HL-60 (cell line): Measurements from ENCODE around the gene ZNF25.

Experiments used
- DNase-seq, 2 experiments: peaks; one replicate each; pipeline ENCODE4 v3.0.0-alpha.2; 2010 to 2020; ENCODE audit warnings: low read depth in 1 of 2, low spot score in 1 of 2
- H3K27ac ChIP-seq: fragments of 250-450 bp; sonication (Bioruptor Pico); replicated peaks from 2 replicates; pipeline ENCODE4 v1.5.1; 2020; ENCODE audit warnings: mild to moderate bottlenecking, moderate library complexity
- H3K27me3 ChIP-seq: fragments of 250-450 bp; sonication (Bioruptor Pico); 2 replicates; pipeline ENCODE4 v1.5.1; 2021; ENCODE audit warnings: mild to moderate bottlenecking, moderate library complexity; ENCODE audit not compliant: insufficient read depth, poor library complexity, severe bottlenecking
- H3K4me3 ChIP-seq: replicated peaks from 2 replicates; pipeline ENCODE4 v1.5.1; 2011; ENCODE audit warnings: mild to moderate bottlenecking, control low read depth, low read length; ENCODE audit not compliant: insufficient read depth
- GABPA ChIP-seq: IDR thresholded peaks from 2 replicates; pipeline ENCODE4 v1.6.1; 2012; ENCODE audit warnings: low read depth
- POLR2AphosphoS5 ChIP-seq: IDR thresholded peaks from 2 replicates; pipeline ENCODE4 v1.6.1; 2012; ENCODE audit warnings: low read depth
- SPI1 ChIP-seq: IDR thresholded peaks from 2 replicates; pipeline ENCODE4 v1.6.1; 2012; ENCODE audit warnings: low read depth, mild to moderate bottlenecking, borderline replicate concordance
- TF ChIP-seq, protein P1 (sequence below): IDR thresholded peaks from one replicate; pipeline ENCODE4 v1.5.1; 2011; ENCODE audit warnings: low read length, control low read depth, inconsistent platforms; ENCODE audit not compliant: insufficient read depth
- TF ChIP-seq, protein P2 (sequence below): IDR thresholded peaks from 2 replicates; pipeline ENCODE4 v1.6.1; 2012; ENCODE audit warnings: low read depth; ENCODE audit not compliant: insufficient replicate concordance

ZNF25 gene

DNA sequence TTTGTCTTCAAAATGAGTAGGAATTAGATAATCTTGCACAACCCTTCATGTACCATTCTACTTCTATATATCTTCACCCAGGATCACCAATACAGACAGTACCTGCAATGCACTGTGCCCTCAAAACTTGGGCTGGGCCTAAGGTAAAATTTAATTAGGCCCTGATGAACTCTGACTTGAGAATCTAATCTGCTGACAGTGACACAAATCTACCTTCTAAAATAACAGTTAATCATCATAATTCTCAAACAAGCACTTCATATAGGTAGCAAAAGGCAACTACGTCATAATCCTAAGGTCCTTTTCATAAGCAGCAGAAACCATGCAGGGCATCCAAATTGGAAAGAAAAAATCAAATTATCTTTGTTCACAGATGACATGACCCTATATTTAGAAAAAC is 4.1 kb downstream of the ZNF25 start:
- H3K27ac ChIP-seq, result no peak overlapping the region
- TF ChIP-seq POLR2AphosphoS5 (no peak), SPI1 (no peak), GABPA (no peak)
- TF ChIP-seq, protein P1, sequence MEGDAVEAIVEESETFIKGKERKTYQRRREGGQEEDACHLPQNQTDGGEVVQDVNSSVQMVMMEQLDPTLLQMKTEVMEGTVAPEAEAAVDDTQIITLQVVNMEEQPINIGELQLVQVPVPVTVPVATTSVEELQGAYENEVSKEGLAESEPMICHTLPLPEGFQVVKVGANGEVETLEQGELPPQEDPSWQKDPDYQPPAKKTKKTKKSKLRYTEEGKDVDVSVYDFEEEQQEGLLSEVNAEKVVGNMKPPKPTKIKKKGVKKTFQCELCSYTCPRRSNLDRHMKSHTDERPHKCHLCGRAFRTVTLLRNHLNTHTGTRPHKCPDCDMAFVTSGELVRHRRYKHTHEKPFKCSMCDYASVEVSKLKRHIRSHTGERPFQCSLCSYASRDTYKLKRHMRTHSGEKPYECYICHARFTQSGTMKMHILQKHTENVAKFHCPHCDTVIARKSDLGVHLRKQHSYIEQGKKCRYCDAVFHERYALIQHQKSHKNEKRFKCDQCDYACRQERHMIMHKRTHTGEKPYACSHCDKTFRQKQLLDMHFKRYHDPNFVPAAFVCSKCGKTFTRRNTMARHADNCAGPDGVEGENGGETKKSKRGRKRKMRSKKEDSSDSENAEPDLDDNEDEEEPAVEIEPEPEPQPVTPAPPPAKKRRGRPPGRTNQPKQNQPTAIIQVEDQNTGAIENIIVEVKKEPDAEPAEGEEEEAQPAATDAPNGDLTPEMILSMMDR, result no peak
- TF ChIP-seq, protein P2, sequence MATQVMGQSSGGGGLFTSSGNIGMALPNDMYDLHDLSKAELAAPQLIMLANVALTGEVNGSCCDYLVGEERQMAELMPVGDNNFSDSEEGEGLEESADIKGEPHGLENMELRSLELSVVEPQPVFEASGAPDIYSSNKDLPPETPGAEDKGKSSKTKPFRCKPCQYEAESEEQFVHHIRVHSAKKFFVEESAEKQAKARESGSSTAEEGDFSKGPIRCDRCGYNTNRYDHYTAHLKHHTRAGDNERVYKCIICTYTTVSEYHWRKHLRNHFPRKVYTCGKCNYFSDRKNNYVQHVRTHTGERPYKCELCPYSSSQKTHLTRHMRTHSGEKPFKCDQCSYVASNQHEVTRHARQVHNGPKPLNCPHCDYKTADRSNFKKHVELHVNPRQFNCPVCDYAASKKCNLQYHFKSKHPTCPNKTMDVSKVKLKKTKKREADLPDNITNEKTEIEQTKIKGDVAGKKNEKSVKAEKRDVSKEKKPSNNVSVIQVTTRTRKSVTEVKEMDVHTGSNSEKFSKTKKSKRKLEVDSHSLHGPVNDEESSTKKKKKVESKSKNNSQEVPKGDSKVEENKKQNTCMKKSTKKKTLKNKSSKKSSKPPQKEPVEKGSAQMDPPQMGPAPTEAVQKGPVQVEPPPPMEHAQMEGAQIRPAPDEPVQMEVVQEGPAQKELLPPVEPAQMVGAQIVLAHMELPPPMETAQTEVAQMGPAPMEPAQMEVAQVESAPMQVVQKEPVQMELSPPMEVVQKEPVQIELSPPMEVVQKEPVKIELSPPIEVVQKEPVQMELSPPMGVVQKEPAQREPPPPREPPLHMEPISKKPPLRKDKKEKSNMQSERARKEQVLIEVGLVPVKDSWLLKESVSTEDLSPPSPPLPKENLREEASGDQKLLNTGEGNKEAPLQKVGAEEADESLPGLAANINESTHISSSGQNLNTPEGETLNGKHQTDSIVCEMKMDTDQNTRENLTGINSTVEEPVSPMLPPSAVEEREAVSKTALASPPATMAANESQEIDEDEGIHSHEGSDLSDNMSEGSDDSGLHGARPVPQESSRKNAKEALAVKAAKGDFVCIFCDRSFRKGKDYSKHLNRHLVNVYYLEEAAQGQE, result no peak

DNA sequence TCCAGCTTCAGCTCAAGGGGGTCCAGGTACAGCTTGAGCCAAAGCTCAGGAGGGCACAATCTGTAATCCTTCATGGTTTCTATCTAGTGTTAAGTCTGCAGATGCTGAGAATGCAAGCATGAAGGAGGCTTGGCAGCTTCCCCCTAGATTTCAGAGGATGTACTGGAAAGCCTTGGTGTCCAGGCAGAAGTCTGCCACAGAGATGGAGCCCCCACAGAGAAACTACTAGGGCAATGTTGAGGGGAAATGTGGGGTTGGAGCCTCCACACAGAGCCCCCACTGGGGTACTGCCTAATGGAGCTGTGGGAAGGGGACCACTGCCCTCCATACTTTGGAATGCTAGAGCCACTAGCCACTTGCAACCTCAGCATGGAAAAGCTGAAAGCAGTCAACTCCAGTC is 11.4 kb downstream of the ZNF25 start:
- DNase-seq, result no peak

More for the DNA sequence above, 4.1 kb downstream of the ZNF25 start:
- no peaks in the 10 kb centered on the region for H3K27me3 ChIP-seq
- DNase-seq, result no peak
- no peak overlapping the region for H3K4me3 ChIP-seq

GRCh38 chr10:37960591-37961137 is 15.8 kb downstream of the ZNF25 start:
- Histone ChIP-seq H3K27me3 (no peaks in the 10 kb centered on the region), H3K4me3 (no peak overlapping the region), H3K27ac (no peak overlapping the region)
- no peak for DNase-seq
- TF ChIP-seq, protein P2, result no peak
- TF ChIP-seq, protein P1, result no peak
- TF ChIP-seq SPI1 (no peak), GABPA (no peak), POLR2AphosphoS5 (no peak)

More for the DNA sequence above, 11.4 kb downstream of the ZNF25 start:
- Histone ChIP-seq H3K27me3 (no peaks in the 10 kb centered on the region), H3K4me3 (no peak overlapping the region), H3K27ac (no peak overlapping the region)
- TF ChIP-seq GABPA (no peak), POLR2AphosphoS5 (no peak), SPI1 (no peak)
- TF ChIP-seq, protein P2, result no peak
- TF ChIP-seq, protein P1, result no peak
